ENCODE data around the gene KIAA1217.
"Not testable (repeated sequence)": the region's sequence is repeated elsewhere in the genome, so short reads cannot be mapped to it uniquely, and the experiment has no call there.

KIAA1217 gene

DNA sequence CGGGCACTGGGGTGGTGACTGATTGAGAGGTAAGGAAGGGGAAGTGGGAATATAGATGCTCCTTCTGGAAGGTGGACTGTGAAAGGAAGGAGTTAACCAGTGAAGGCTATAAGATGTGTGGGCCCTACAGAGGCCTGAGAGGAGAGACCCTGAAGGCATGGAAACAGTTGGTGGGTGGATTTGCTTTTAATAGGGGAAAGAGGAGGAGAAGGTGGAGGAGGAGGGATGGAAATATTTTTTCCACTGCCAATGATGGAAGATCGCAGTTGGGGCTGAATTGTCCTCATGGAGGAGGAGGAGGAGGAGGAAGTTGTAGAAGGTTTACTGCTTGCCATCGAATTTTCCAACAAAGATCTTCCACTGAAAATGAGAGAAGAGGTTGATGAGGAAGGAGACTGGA, 80.3 kb downstream of the KIAA1217 start:
- DNase-seq (ENCODE audit: low read depth), result no peak

DNA sequence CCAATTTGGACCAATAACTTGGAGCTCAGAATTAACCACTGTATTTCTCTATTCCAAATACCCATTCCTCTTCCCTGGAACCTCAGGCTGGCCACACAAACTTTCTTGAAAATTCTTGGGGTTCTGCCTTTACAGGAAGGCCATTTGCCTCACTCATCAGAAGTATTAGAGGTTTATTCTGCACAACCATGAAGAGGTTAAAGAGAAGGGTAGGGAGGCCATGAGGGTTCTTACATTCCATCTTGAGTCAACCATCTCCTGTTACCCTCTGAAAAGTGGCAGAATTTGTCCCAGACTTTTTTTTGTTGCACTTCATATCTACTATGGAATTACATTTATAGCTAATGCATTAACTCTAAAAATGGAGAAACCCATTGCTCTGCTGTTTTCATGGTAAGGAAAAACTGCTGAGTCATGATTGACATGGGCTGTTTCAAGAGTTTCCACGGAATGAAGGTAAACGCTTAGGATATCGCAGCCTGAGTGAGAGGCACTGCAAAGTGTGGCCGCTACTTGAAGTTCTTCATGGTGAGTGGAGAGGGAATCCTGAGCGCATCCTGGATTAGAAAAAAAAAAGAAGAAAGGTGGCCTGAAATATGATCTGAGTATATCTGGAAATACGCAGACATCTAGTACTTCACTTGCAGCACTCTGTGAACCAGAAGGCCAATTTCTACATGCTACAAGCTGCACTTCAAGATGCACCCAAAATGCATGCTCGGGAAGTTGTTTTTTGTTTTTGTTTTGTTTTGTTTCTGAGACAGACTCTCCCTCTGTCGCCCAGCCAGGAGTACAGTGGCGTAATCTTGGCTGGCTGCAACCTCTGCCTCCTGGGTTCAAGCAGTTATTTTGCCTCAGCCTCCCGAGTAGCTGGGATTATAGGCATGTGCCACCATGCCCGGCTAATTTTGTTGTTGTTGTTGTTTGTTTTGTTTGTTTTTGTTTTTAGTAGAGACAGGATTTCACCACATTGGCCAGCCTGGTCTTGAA, 83.7 kb downstream of the KIAA1217 start:
- DNase-seq (ENCODE audit: low read depth), result no peak

DNA sequence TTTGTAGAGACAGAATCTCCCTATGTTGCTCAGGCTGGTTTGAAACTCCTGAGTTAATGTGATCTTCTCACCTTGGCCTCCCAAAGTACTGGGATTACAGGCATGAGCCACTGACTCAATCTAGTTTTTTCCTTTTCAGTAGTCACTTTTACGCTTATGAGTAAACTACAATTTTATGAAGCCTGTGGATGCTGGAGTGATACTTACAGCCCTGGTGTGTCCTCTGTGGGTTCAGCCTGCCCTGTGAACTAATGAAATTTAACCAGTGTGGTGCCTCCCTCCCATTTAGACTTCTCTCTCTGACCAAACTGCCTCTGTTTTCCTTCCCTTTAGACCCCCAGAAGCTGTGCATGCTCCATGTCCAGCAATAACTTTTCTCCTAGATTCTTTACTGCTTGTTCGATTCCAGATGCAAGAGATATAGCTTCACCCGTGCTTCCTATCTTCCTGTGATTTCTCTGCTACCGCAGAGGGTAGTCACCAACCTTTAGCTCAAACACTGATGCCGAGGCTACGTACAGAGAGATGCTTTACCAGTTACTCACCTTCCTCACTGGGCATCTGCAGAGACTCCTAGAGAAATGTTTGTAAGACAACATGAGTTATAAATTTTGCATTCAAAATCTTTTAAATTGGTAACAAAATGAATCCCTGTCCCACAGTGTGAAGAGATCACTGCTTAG, 90.8 kb downstream of the KIAA1217 start:
- DNase-seq (ENCODE audit: low read depth), result no peak

DNA sequence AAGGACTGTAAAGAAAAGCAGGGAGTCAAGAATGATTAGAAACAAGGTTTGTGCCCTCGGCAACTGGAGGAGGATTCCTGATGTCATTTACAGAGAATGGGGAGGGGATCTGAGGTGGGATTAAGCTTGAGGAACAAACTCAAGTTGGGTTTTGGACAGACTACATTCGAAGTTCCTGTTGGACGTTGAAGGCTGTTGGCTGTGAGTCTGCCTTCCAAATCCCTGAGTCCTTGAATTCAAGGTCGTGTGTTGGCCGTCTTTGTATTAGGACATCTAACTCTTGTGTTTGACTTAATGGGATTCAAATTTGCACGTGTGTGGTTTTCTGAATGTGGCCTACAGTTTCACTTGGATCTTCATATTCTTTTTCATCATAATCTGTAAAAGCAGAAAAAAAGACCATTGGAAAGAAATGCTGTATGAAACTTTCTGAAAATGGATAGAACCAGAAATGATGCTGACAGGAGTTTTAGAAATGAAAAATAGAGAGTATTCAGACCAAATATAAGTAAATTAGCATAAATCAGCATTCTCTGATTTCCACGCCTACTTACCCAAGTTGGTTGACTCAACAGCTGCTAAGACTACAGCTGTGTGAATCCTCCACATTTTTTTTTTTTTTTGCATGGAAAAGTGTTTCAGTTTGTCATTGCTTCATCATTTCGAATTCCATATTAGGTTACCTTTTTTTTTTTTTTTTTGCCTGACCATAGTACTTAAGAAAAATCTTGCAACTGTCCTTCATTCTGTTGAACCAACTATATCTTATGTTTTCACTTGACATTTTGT, 94.8 kb downstream of the KIAA1217 start:
- no peak for DNase-seq (ENCODE audit: low read depth)

DNA sequence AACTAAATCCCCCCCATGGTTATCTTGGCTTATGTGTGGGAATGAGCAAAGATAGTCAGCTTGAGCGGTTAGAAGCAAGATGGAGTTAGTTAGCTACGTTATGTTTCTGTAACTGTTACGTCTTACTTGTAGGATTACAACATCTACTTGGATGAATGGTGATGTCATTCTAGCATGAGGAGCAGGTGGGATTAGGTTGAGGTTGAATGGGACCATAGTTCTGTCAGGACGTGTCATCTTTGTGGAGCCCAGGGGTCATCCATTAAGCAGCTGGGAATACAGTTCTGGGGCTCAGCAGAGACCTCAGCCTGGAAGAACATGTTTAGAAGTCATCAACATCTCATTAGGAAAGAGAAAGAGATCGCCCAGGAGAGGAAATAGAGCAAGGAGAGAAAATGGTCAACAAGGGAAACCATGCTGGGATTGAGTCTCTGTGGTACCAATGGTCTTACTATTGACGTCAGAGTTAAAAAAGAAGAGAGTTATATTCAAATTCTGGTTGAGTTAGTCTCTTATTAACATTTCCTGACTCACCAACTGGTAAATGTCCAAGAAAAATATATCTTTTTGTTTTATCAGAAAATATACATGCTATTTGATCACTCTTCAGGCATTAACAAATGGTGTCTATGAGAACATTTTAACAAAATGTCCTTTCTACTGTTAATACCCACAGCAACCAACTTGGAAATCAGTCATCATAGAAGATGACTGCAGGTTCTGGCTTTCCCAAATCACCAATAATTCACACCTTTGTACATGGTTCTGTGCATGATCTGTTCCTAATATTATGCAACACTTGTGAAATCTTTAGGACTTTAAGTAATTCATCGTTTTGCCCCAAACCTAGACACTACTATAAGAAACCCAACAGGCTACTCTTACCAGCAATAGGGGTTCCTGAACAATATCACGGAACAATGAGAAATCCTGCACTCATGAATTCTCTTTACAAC, 96.9 kb downstream of the KIAA1217 start:
- DNase-seq (ENCODE audit: low read depth), result no peak

DNA sequence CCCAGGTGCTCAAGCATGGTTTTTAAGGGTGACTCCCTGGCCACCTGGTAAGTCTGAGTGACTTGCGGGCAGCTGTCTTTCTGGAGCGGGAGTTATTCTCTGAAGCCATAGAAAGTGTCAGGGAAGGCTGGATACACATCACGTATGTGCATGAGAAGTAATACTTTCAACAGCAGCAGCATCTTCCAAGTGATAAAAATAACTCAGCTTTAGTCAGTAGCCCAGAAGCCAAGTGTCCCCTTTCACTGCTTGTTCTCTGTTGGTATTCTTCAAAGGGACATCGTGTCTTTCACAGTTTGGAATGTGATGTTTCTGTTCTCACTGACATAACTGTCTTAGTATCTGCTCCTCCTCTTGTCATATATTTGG, 97.6 kb downstream of the KIAA1217 start:
- no peak for DNase-seq (ENCODE audit: low read depth)

DNA sequence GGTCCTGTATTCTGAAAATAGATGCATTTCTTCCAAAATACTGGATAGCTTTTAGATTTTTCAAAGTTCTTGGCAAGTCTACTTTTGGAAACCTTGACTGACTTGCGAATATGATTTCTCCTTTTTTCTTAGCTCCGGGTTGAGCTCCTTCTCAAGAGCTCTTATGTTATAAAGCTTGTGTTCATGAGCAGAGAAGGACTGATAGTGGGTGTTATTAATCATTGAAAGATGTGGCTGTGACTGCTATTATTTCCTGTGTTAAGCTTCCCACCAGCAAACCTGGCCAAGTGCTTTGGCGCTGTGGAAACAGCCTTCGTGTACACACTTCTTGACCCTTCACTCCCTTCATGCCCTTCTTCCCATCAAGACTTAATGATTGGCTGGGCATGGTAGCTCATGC, 98.2 kb downstream of the KIAA1217 start:
- DNase-seq (ENCODE audit: low read depth), result no peak

DNA sequence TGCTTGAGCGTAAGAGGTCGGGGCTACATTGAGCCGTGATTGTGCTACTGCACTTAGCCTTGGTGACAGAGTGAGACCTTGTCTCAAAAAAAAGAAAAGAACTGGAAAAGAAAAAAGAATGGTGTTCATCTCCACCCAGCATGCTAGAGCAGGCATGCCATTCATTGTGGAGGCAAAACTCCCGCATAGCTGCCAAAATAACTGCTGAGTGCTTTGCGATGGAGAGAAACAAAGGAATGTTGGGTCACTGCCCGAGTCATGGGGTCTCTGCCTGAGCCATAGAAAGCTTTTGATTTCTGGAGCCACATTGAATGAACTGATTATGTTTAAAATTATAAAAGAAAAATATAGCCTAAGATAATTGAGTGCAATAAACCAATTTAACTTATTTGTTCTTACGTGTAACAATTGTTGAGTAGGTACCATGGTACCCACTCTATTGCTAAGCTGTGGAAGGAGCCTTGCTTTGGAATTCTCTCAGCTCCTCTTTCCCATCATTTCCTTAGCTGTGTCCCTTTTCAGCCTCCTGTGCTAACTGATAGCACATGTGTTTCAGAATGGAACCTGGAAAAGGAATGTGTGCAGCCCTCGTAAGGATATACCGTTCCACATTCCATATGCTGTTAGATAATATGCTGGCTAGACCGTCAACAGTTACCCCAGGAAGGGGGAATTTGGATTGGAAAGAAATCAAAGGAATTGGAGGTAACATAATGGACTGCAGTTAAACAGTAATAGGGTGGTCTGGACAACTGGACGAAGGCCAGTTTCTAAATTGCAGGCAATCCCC, 99.0 kb downstream of the KIAA1217 start:
- DNase-seq (ENCODE audit: low read depth), result no peak

DNA sequence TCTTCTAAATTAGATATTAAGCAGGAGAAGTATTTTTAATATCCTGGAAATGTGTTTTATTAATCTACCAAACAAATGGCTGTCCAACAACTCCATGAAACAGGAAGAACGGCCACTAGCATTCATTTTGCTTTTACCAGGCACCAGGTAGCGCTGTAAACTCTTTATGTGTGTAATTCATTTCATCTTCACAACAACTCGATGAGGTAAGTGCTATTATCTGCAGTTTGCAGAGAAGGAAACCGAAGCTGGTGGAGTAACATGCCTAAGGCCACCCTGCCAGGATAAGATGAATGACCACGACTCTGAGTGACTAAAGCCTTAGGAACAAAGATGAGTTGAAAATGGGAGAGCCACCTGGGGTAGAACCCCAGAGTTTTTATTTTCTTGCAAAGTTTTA, 101.2 kb downstream of the KIAA1217 start:
- DNase-seq (ENCODE audit: low read depth), result no peak

DNA sequence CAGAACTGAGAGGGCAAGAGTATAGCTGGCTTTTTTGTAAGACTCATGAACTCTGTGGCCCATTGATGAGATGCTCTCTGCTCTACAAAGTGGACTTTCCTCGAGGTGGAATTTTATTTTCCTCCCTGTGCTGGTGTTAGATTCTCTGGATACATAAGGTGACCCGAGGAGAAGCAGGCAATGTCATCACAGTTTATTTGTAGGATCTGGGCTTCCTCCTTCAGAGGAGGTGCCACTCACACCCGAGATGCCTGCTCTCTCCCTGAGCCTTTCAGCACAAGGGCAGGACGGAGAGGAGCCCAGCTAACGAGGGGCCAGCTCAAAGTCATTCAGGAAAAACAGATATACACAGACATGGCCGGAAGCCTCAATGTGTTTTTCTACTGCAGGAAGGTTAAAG, 103.0 kb downstream of the KIAA1217 start:
- no peak for DNase-seq (ENCODE audit: low read depth)

DNA sequence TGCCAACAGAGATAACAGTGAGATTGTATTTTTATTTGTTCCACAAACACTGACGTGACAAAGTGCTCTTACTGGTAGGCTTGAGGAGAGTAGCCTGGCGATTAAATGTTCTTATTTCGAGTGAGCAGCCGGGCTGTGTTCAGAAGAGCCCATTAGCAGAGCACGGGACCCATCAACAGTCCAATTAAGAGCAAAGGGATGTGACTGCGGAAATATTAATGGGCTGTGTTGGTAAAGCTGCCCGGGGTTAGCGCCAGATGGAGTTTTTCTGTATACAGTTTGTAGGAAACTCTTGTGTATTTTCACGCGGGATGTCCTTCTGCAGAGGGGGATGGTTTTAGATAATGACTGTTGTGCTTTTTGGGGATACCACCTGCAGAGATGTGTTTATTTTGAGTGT, 104.3 kb downstream of the KIAA1217 start:
- DNase-seq (ENCODE audit: low read depth), result no peak

DNA sequence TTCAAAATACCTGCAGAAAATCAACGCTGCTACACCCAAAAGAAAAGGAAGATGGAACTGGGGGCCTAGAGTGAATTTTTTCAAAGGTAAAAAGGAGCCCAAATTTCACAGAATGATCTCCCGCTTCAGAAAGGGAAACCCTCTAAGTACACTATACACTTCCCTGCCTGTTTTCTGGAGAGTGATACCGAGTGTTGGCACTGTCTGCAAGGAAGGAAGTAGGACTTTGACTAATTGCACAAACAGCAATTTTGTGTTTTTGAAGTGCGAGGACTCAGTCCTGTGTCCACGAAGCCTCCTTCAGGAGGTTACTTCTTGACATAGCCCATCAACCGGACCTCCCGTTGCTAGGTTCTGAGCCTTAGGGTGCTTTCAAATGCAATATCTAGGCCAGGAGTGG, 106.3 kb downstream of the KIAA1217 start:
- DNase-seq (ENCODE audit: low read depth), result no peak

DNA sequence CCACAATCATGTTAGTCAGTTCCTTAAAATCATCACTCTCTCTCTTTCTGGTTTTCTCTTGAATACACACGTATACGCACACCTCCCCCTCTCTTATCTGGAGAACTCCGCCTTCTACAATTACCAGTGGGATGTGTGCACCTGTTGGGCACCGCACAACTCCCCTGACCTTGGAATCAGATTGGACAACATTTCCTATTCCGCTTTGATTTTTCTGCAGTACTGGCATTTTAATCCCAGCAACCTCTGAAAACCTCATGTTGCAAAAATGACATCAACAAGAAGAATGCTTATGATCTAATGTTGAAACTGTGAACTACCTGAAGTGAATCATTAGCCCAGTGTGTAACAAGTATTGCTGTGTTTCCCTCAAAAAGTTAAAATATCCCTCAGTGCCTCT, 109.6 kb downstream of the KIAA1217 start:
- DNase-seq (ENCODE audit: low read depth), result no peak

DNA sequence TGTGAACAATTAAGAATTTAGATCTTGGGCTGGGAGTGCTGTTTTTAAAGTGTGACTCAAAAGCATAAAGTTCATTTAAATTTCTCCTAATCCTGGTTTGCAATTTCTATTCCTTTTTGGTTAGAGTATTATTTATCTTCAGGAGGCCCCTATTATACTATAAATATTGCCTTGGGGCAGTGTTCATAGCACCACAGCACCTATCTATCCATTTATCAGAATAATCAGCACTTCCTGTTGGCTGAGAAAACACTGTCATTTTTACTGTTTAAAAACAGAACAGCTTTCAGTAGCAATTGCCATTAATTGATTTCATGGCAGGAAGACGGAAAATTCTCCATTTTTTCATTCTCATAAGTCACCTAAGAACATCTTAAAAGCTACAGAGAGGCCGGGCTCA, 111.4 kb downstream of the KIAA1217 start:
- DNase-seq (ENCODE audit: low read depth), result no peak

DNA sequence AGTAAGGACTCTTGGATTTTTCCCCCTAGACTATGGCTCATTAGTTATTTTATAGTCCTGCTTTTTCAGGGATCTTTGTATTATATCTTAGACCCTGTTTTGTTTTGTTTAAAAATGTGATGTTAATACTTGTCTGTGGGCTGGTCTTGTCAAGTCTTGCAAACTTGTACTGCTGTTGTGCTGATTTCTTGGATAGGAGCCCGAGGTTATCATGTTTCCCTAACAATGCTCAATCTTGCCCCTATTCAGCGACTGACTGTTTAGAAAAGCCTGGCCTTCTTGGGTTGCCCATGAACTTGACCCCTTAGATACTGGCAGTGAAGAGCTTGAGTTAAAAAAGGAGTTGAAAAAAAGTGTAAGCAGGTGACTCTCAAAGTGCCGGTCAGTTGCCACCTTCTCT, 115.7 kb downstream of the KIAA1217 start:
- no peak for DNase-seq (ENCODE audit: low read depth)

DNA sequence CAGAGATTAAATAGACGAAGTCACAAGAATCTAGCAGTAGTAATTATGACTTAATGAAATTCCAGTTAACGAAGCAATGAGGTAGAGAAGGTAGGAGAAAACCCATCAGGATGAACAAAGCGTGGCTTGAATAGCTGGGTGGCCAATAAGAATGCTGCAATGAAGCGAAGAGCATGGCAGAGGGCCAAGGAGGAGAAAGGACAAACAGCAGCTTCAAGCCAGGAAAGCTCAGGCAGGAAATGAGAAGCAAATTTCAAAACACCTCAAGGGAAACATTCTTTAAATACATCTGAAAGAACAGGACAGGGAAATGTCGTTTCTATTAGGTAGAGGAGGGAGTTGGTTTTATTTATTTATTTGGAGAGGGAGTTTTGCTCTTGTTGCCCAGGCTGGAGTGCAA, 122.5 kb downstream of the KIAA1217 start:
- no peak for DNase-seq (ENCODE audit: low read depth)

DNA sequence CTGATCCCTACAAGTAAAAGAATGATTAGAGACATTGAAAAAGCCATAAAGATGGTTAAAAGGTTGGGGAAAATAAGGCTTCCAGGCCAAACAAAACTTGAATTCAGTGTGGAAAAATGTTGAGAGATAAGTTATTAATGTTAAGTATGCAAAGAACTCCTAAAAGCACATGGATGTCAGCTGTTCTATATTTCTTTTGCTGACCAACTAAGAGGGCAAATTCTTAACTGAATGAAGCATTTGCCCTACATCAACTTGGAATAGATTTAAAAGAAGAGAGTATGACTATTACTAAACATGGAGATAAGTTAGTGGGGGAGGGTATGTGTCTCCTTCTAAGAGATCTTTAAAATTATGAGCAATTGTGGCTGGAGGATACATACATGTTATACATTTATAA, 124.8 kb downstream of the KIAA1217 start:
- DNase-seq (ENCODE audit: low read depth), result no peak

DNA sequence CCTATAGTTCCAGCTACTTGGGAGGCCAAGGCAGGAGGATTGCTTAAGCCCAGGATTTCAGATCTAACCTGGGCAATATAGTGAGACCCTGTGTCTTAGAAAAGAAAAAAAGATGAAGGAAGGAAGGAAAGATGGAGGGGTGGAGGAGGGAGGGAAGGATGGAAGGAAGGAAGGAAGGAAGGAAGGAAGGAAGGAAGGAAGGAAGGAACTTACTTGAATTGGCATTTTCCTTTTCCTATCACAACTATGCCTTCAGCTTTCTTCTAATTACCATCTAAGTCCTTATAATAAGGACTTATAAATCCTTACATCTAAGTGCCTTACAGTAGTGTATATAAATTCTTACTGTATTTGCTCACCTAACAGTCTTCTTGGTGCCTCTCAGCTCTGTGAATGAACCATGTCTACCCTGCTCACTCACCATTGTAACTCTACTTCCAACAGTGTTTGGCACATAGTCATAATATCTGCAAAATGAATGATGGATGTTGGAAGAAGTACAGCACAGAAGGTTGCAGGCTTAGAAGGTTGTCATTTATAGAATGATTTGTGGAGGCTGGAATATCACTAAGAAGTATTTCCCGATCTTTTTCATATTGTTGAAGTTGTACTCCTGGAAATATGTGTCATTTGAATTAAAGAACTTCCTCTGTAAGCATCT, 125.5 kb downstream of the KIAA1217 start:
- DNase-seq (ENCODE audit: low read depth), result no peak

DNA sequence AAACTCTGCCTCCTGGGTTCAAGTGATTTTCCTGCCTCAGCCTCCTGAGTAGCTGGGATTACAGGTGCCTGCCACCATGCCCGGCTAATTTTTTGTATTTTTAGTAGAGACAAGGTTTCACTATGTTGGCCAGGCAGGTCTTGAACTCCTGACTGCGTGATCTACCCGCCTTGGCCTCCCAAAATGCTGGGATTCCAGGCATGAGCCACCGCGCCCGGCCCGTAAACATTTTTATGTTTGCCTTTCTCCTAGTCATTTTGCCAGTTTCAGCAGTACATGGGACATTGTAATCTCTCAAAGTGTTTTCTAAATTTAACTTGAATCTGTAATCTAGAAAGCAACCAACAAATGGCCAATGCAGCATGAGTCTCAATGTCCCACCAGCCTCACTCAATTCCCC, 128.8 kb downstream of the KIAA1217 start:
- not testable (repeated sequence) for DNase-seq (ENCODE audit: low read depth)

DNA sequence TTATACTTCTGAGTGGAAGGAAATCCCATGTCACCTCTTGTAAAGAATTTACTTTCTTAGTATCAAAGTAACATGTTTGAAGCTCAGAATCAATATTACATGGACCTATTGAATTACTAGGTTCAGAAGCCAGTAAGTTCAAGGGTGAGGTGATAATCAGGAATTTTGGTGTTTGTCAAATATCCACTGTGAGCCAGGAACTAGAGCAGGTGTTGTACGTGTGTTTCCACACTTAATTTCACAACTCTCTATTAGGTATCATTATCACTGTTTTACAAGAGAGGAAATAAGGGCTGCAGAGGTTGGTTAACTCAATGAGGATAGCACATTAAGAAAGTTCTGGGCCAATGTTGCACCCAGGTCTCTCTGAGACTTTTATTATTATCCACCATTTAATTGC, 130.4 kb downstream of the KIAA1217 start:
- no peak for DNase-seq (ENCODE audit: low read depth)

Data from stimulated activated CD8-positive, alpha-beta memory T cell treated with anti-CD3 and anti-CD28 coated beads, Interleukin-7, amount 100 ng/mL, for 24 hours (primary cell).